H1 (cell line): Measurements from ENCODE around the gene IL36A. TPM values are rescaled to one million over a fixed set of nuclear protein-coding genes. Genes with fewer than 3 reads are reported as not detected.

Experiments
- CTCF ChIA-PET: fragments of 300-600 bp; sonication (Branson Sonifier 250); formaldehyde crosslinking; loops from one replicate; lab custom pipeline; 2021; ENCODE audit not compliant: partially characterized antibody; lab: Charles Lee
- POLR2A ChIA-PET: fragments of 300-600 bp; sonication (Branson Sonifier 250); formaldehyde crosslinking; loops from one replicate; lab custom pipeline; 2021; ENCODE audit warnings: inconsistent platforms; ENCODE audit not compliant: partially characterized antibody; lab: Charles Lee
- DNase-seq, 2 experiments: peaks; one replicate each; pipeline versions ENCODE4 v3.0.0 to v3.0.0-alpha.2; 2010 to 2022; ENCODE audit warnings: low spot score in 2 of 2, low read depth in 1 of 2, mixed read lengths in 1 of 2
- FAIRE-seq: peaks from 2 replicates; lab custom pipeline; 2011; peaks lifted over from hg19 to GRCh38; lab: Jason Lieb, UNC
- H2AFZ ChIP-seq: 2 replicates; pipeline ENCODE4 v1.8.1; 2012; ENCODE audit warnings: low read length, inconsistent platforms
- H2AK5ac ChIP-seq: 2 replicates; pipeline ENCODE4 v1.6.1; 2013; ENCODE audit warnings: low read depth, low read length
- H2BK120ac ChIP-seq: replicated peaks from 2 replicates; pipeline ENCODE3; 2013; ENCODE audit warnings: low read depth, low read length, inconsistent platforms
- H2BK12ac ChIP-seq: 2 replicates; pipeline ENCODE4 v1.6.1; 2013; ENCODE audit warnings: low read depth, low read length
- H2BK15ac ChIP-seq: 2 replicates; pipeline ENCODE4 v1.6.1; 2013; ENCODE audit warnings: low read length
- H2BK20ac ChIP-seq: 2 replicates; pipeline ENCODE4 v1.6.1; 2013; ENCODE audit warnings: low read length
- H2BK5ac ChIP-seq: 2 replicates; pipeline ENCODE4 v1.6.1; 2013; ENCODE audit warnings: low read depth, low read length
- H3K14ac ChIP-seq: 2 replicates; pipeline ENCODE4 v1.6.1; 2013; ENCODE audit warnings: inconsistent platforms; ENCODE audit not compliant: insufficient read length
- H3K18ac ChIP-seq: 2 replicates; pipeline ENCODE4 v1.6.1; 2013; ENCODE audit warnings: low read length; ENCODE audit errors: extremely low read depth
- H3K23ac ChIP-seq: 2 replicates; pipeline ENCODE4 v1.6.1; 2013; ENCODE audit warnings: inconsistent platforms; ENCODE audit not compliant: insufficient read length
- H3K23me2 ChIP-seq: 2 replicates; pipeline ENCODE4 v1.6.1; 2013; ENCODE audit warnings: low read depth, low read length
- H3K27ac ChIP-seq: 2 replicates; pipeline ENCODE4 v1.6.1; 2011; ENCODE audit warnings: low read depth, low read length, inconsistent platforms
- H3K27me3 ChIP-seq, 4 experiments: replicated peaks in 1 of 4; 1 replicate in 1 of 4; 2 replicates in 3 of 4; pipeline versions ENCODE4 v1.6.1 to v1.8.1; 2011 to 2013; ENCODE audit warnings: low read length in 3 of 4, mild to moderate bottlenecking in 3 of 4, inconsistent platforms in 2 of 4, mixed read lengths in 2 of 4, moderate library complexity in 1 of 4; ENCODE audit not compliant: control insufficient read depth in 3 of 4, insufficient read depth in 3 of 4; ENCODE audit errors: extremely low read depth in 1 of 4
- H3K36me3 ChIP-seq, 4 experiments: 2 replicates each; pipeline versions ENCODE4 v1.6.1 to v1.8.1; 2011 to 2013; ENCODE audit warnings: mild to moderate bottlenecking in 4 of 4, low read length in 3 of 4, moderate library complexity in 2 of 4, control low read depth in 1 of 4, inconsistent platforms in 1 of 4; ENCODE audit not compliant: insufficient read depth in 4 of 4, control insufficient read depth in 2 of 4
- H3K4ac ChIP-seq: replicated peaks from 2 replicates; pipeline ENCODE3; 2013; ENCODE audit warnings: low read length, low read depth, mixed read lengths, inconsistent platforms; ENCODE audit not compliant: insufficient read length
- H3K4me1 ChIP-seq, 4 experiments: replicated peaks in 1 of 4; 1 replicate in 1 of 4; 2 replicates in 3 of 4; pipeline versions ENCODE4 v1.6.1 to v1.8.1; 2011 to 2013; ENCODE audit warnings: low read length in 3 of 4, inconsistent platforms in 2 of 4, mixed read lengths in 1 of 4; ENCODE audit not compliant: insufficient read depth in 4 of 4, control insufficient read depth in 3 of 4
- H3K4me2 ChIP-seq, 2 experiments: 2 replicates each; pipeline versions ENCODE4 v1.6.1 to v1.8.1; 2011 to 2013; ENCODE audit warnings: low read depth in 2 of 2, low read length in 2 of 2, control low read depth in 1 of 2, inconsistent platforms in 1 of 2, mild to moderate bottlenecking in 1 of 2; ENCODE audit not compliant: insufficient read depth in 1 of 2
- H3K4me3 ChIP-seq, 4 experiments: fragments of 200-600, 300-600 bp in 1 of 4; sonication (generic), shearing (Covaris generic), sonication (Bioruptor Twin) in 1 of 4; 2 replicates each; pipeline versions ENCODE4 v1.5.1 to v1.8.1; 2011 to 2016; ENCODE audit warnings: low read length in 4 of 4, low read depth in 3 of 4, control low read depth in 2 of 4, inconsistent platforms in 2 of 4, mild to moderate bottlenecking in 2 of 4, mixed read lengths in 1 of 4, moderate library complexity in 1 of 4; ENCODE audit not compliant: insufficient read depth in 2 of 4; ENCODE audit errors: extremely low read depth in 1 of 4
- H3K56ac ChIP-seq: replicated peaks from 2 replicates; pipeline ENCODE3; 2013; ENCODE audit warnings: low read depth, mild to moderate bottlenecking, mixed read lengths, low read length, inconsistent platforms; ENCODE audit not compliant: insufficient read length
- H3K79me1 ChIP-seq: 2 replicates; pipeline ENCODE4 v1.6.1; 2013; ENCODE audit warnings: low read depth, low read length, control low read depth
- H3K79me2 ChIP-seq, 2 experiments: 2 replicates each; pipeline versions ENCODE4 v1.6.1 to v1.8.1; 2012 to 2013; ENCODE audit warnings: low read length in 2 of 2, mild to moderate bottlenecking in 2 of 2, inconsistent platforms in 1 of 2; ENCODE audit not compliant: insufficient read depth in 2 of 2, control insufficient read depth in 1 of 2
- H3K9ac ChIP-seq, 4 experiments: replicated peaks in 1 of 4; 1 replicate in 1 of 4; 2 replicates in 3 of 4; pipeline versions ENCODE4 v1.6.1 to v1.8.1; 2011 to 2013; ENCODE audit warnings: low read depth in 3 of 4, low read length in 3 of 4, control low read depth in 2 of 4, mild to moderate bottlenecking in 2 of 4, moderate library complexity in 2 of 4, inconsistent platforms in 1 of 4; ENCODE audit errors: extremely low read depth in 1 of 4
- H3K9me3 ChIP-seq, 2 experiments: 2 replicates each; pipeline versions ENCODE4 v1.6.1 to v1.8.1; 2012 to 2013; ENCODE audit warnings: mild to moderate bottlenecking in 2 of 2, moderate library complexity in 2 of 2, control low read depth in 1 of 2, inconsistent platforms in 1 of 2, low read depth in 1 of 2, low read length in 1 of 2, mixed read lengths in 1 of 2; ENCODE audit not compliant: insufficient read depth in 2 of 2
- H4K20me1 ChIP-seq, 2 experiments: replicated peaks in 1 of 2; 2 replicates each; pipeline versions ENCODE3 to v1.8.1; 2011 to 2013; ENCODE audit warnings: inconsistent platforms in 2 of 2, low read length in 2 of 2, mild to moderate bottlenecking in 1 of 2; ENCODE audit not compliant: insufficient read depth in 2 of 2, control insufficient read depth in 1 of 2
- H4K5ac ChIP-seq: 2 replicates; pipeline ENCODE4 v1.6.1; 2013; ENCODE audit warnings: low read length, low read depth, mixed read lengths, inconsistent platforms; ENCODE audit not compliant: insufficient read length
- H4K8ac ChIP-seq: 2 replicates; pipeline ENCODE4 v1.8.0; 2013; ENCODE audit warnings: mild to moderate bottlenecking, moderate library complexity, low read length, inconsistent platforms; ENCODE audit not compliant: insufficient read depth; ENCODE audit errors: extremely low read depth
- H4K91ac ChIP-seq: replicated peaks from 2 replicates; pipeline ENCODE3; 2013; ENCODE audit warnings: low read length, mixed read lengths, inconsistent platforms; ENCODE audit not compliant: insufficient read length
- BCL11A ChIP-seq, 2 experiments: IDR thresholded peaks; one replicate each; pipeline ENCODE4 v1.6.1; 2011; ENCODE audit warnings: low read depth in 2 of 2, low read length in 2 of 2, mild to moderate bottlenecking in 2 of 2
- CHD1 ChIP-seq: IDR thresholded peaks from 2 replicates; pipeline ENCODE4 v1.6.1; 2012; ENCODE audit warnings: low read depth, low read length, improper control_type of control experiment
- CHD2 ChIP-seq: IDR thresholded peaks from 2 replicates; pipeline ENCODE4 v1.6.1; 2012; ENCODE audit warnings: low read length, improper control_type of control experiment
- EZH2 ChIP-seq: fragments of 200-600 bp; sonication (generic); IDR thresholded peaks from 2 replicates; pipeline ENCODE4 v1.7.1; 2012; ENCODE audit warnings: low read depth, mild to moderate bottlenecking, moderate library complexity, low read length, inconsistent platforms; ENCODE audit not compliant: severe bottlenecking
- JUN ChIP-seq: IDR thresholded peaks from 2 replicates; pipeline ENCODE4 v1.6.1; 2011; ENCODE audit warnings: low read depth, mild to moderate bottlenecking, improper control_type of control experiment, low read length
- KDM4A ChIP-seq: IDR thresholded peaks from one replicate; pipeline ENCODE4 v1.7.1; 2012; ENCODE audit warnings: low read depth, mild to moderate bottlenecking, moderate library complexity, low read length, inconsistent platforms; ENCODE audit not compliant: severe bottlenecking
- NRF1 ChIP-seq: IDR thresholded peaks from 2 replicates; pipeline ENCODE4 v1.6.1; 2011; ENCODE audit warnings: mild to moderate bottlenecking, low read depth, low read length, improper control_type of control experiment
- RNF2 ChIP-seq: fragments of 200-900, 300-1000 bp; sonication (generic); IDR thresholded peaks from 2 replicates; pipeline ENCODE4 v1.7.1; 2016; ENCODE audit warnings: borderline replicate concordance, low read depth, mild to moderate bottlenecking, antibody characterized with exemption, low read length; ENCODE audit not compliant: poor library complexity, severe bottlenecking; ENCODE audit errors: missing control alignments
- SIRT6 ChIP-seq: IDR thresholded peaks from one replicate; pipeline ENCODE4 v1.7.1; 2012; ENCODE audit warnings: low read length, inconsistent platforms
- SP4 ChIP-seq: IDR thresholded peaks from 2 replicates; pipeline ENCODE4 v1.6.1; 2012; ENCODE audit warnings: low read length, inconsistent platforms
- TAF1 ChIP-seq: IDR thresholded peaks from 2 replicates; pipeline ENCODE4 v1.6.1; 2011; ENCODE audit warnings: mild to moderate bottlenecking, low read depth, low read length
- TCF12 ChIP-seq: IDR thresholded peaks from 2 replicates; pipeline ENCODE4 v1.6.1; 2011; ENCODE audit warnings: low read depth, mild to moderate bottlenecking, low read length
- YY1 ChIP-seq: IDR thresholded peaks from 2 replicates; pipeline ENCODE4 v1.6.1; 2011; ENCODE audit warnings: low read depth, mild to moderate bottlenecking, low read length
- ZNF274 ChIP-seq: IDR thresholded peaks from 2 replicates; pipeline ENCODE4 v1.7.0; 2012; ENCODE audit warnings: low read length, borderline replicate concordance; ENCODE audit errors: extremely low read depth
- WGBS, 2 experiments: shearing (Covaris generic) in 1 of 2; methylation state at CpG; one replicate each; pipeline versions ENCODE4 v1.1.6 to v1.1.7; 2013 to 2015; ENCODE audit warnings: low lambda C conversion rate in 2 of 2, mixed read lengths in 2 of 2, inconsistent platforms in 1 of 2, low coverage in 1 of 2, missing lambda C conversion rate in 1 of 2; ENCODE audit not compliant: insufficient replicate concordance in 2 of 2, insufficient coverage in 1 of 2, insufficient read length in 1 of 2; ENCODE audit errors: extremely low coverage in 1 of 2, missing lambda C conversion rate in 1 of 2; 5-methylcytosine and 5-hydroxymethylcytosine counted together
- polyA plus RNA-seq, 7 experiments: library from polyadenylated mRNA; depleted of rRNA in 3 of 7; stranded (reverse) in 5 of 7; unstranded in 2 of 7; fragments of >200 nt in 5 of 7; fragments of 200-250 nt in 2 of 7; gene quantifications; 1 replicate in 5 of 7; 2 replicates in 1 of 7; 4 replicates in 1 of 7; pipeline versions ENCODE4 v1.2.1 to v1.2.3, GENCODE V29; 2011 to 2013; ENCODE audit warnings: missing spikeins in 2 of 7, mixed read lengths in 2 of 7
- total RNA-seq: library from RNA; stranded (reverse); fragmentation: NEBNext Ultra II Directional; extraction: Animal tissue kit (Norgen Biotek cat#: 25700); gene quantifications from 2 replicates; pipeline ENCODE4 v1.2.1, GENCODE V29; 2021

The IL36A gene
- total and polyA plus RNA-seq, 2 of the 8 experiments (the other 6 are each of a cell fraction or from before 2014, with no cell fraction given), result not detected

GRCh38 chr2:112967023-112967422, 38.2 kb upstream of the IL36A start:
- Histone ChIP-seq H3K23me2 (no peaks in the 10 kb centered on the region), H3K27me3 (no peaks in the 10 kb centered on the region), H2BK5ac (no peak overlapping the region), H2BK120ac (no peak overlapping the region), H3K9ac (no peak overlapping the region), H3K18ac (no peak overlapping the region), H2BK20ac (no peak overlapping the region), H2BK15ac (no peak overlapping the region), H3K23ac (no peak overlapping the region), H3K4ac (no peak overlapping the region), H3K79me2 (no peaks in the 10 kb centered on the region), H4K8ac (no peak overlapping the region), H3K9me3 (no peaks in the 10 kb centered on the region), H3K4me3 (no peak overlapping the region), H3K36me3 (no peaks in the 10 kb centered on the region), H4K5ac (no peak overlapping the region), H2AFZ (no peak overlapping the region), H3K79me1 (no peaks in the 10 kb centered on the region), H4K91ac (no peak overlapping the region), H3K56ac (no peak overlapping the region), H3K27ac (no peak overlapping the region), H3K4me1 (no peaks in the 10 kb centered on the region), H2AK5ac (no peak overlapping the region), H3K4me2 (no peak overlapping the region), H4K20me1 (no peaks in the 10 kb centered on the region), H2BK12ac (no peak overlapping the region), H3K14ac (no peak overlapping the region)
- 87% methylated on average over 2 of the region's 2 CpGs; no CpG with 5 or more reads in 1 of the 2 experiments for WGBS, 2 experiments
- FAIRE-seq, result no peak
- DNase-seq, result no peak
- POLR2A ChIA-PET, result no interaction called here
- CTCF ChIA-PET, result interaction anchor here (0.9 to 1.0 kb wide), 2 partner anchors 26 to 38 kb away, joined by 3 read pairs; no protein-coding TSS in a partner anchor
- no peak for TF ChIP-seq BCL11A (IDR thresholded peaks at IDR 0.05; ENCODE audit: low read depth in 2 of 2, low read length in 2 of 2)
- TF ChIP-seq KDM4A, result no peak
- TF ChIP-seq CHD2, result no peak
- no peak for TF ChIP-seq CHD1
- TF ChIP-seq RNF2, result no peak
- no peak for TF ChIP-seq TCF12
- TF ChIP-seq ZNF274, result no peak
- TF ChIP-seq SP4, result no peak
- TF ChIP-seq NRF1, result no peak
- no peak for TF ChIP-seq JUN
- TF ChIP-seq TAF1, result no peak
- TF ChIP-seq SIRT6, result no peak
- no peak for TF ChIP-seq YY1
- no peak for TF ChIP-seq EZH2
